K562 (cell line): Measurements from ENCODE around the gene PTCH2. TPM values are rescaled to one million over a fixed set of nuclear protein-coding genes. Genes with fewer than 3 reads are reported as not detected.

Experiments
- GTF2B ChIP-seq: IDR thresholded peaks from 2 replicates; pipeline ENCODE4 v1.6.1; 2011; ENCODE audit not compliant: insufficient read length; ENCODE audit errors: extremely low read depth
- MITF ChIP-seq: IDR thresholded peaks from 2 replicates; pipeline ENCODE4 v1.6.1; 2014; ENCODE audit warnings: antibody characterized with exemption
- NFE2 ChIP-seq: IDR thresholded peaks from 2 replicates; pipeline ENCODE4 v1.6.1; 2014; ENCODE audit warnings: antibody characterized with exemption, low read depth
- PHB ChIP-seq: fragments of 250-450 bp; sonication (Bioruptor Pico); IDR thresholded peaks from 2 replicates; pipeline ENCODE4 v1.5.0; 2021
- POLR2A ChIP-seq: fragments of 450-650 bp; conservative IDR thresholded peaks from 2 replicates; pipeline ENCODE4 v1.6.1; 2016
- POU5F1 ChIP-seq: fragments of 150-350 bp; IDR thresholded peaks from 2 replicates; pipeline ENCODE4 v1.6.1; 2014; ENCODE audit warnings: borderline replicate concordance, low read length, low read depth, mild to moderate bottlenecking; ENCODE audit not compliant: partially characterized antibody
- PRPF4 ChIP-seq: fragments of 200-400 bp; formaldehyde crosslinking; IDR thresholded peaks from one replicate; pipeline ENCODE4 v1.6.1; 2017; ENCODE audit warnings: low read length, low read depth, mild to moderate bottlenecking; ENCODE audit not compliant: insufficient read depth, poor library complexity, severe bottlenecking
- PTTG1 ChIP-seq: fragments of 450-650 bp; IDR thresholded peaks from 2 replicates; pipeline ENCODE4 v1.6.1; 2016; ENCODE audit warnings: low read depth, mild to moderate bottlenecking, missing genetic modification characterization, missing compliant biosample characterization
- SMARCC2 ChIP-seq: fragments of 450-650 bp; IDR thresholded peaks from 2 replicates; pipeline ENCODE4 v1.6.1; 2017; ENCODE audit warnings: antibody characterized with exemption, moderate library complexity, mild to moderate bottlenecking, low read depth
- SNAPC5 ChIP-seq: fragments of 250-450 bp; sonication (Bioruptor Pico); IDR thresholded peaks from 2 replicates; pipeline ENCODE4 v1.8.0; 2021; ENCODE audit warnings: moderate library complexity, mild to moderate bottlenecking, inconsistent platforms
- SRSF9 ChIP-seq: fragments of 200-400 bp; formaldehyde crosslinking; IDR thresholded peaks from 2 replicates; pipeline ENCODE4 v1.6.1; 2017; ENCODE audit warnings: low read depth, low read length, borderline replicate concordance
- ZNF134 ChIP-seq: fragments of 250-450 bp; sonication (Bioruptor Pico); conservative IDR thresholded peaks from 2 replicates; pipeline ENCODE4 v1.4.0; 2020
- ZNF316 ChIP-seq: fragments of 450-650 bp; IDR thresholded peaks from 2 replicates; pipeline ENCODE4 v1.6.1; 2016
- ZNF318 ChIP-seq, 2 experiments: fragments of 450-650 bp; IDR thresholded peaks; 2 replicates each; pipeline ENCODE4 v1.6.1; 2016; ENCODE audit warnings: mild to moderate bottlenecking in 2 of 2, borderline replicate concordance in 1 of 2, low read depth in 1 of 2, moderate library complexity in 1 of 2
- ZNF41 ChIP-seq: fragments of 250-450 bp; sonication (Bioruptor Pico); conservative IDR thresholded peaks from 2 replicates; pipeline ENCODE4 v1.4.0; 2020; ENCODE audit warnings: mild to moderate bottlenecking
- ZNF57 ChIP-seq: fragments of 450-650 bp; formaldehyde crosslinking; IDR thresholded peaks from 2 replicates; pipeline ENCODE4 v1.4.0; 2020; ENCODE audit warnings: mild to moderate bottlenecking, moderate library complexity
- polyA plus RNA-seq, 8 experiments: library from polyadenylated mRNA; depleted of rRNA in 4 of 8; stranded (reverse) in 5 of 8; unstranded in 3 of 8; fragments of >200 nt; fragmentation: Nextera tagmentation in 2 of 8; fragmentation: Illumina TruSeq in 1 of 8; extraction: Ambion mirVana in 2 of 8; extraction: Trizol in 1 of 8; gene quantifications; 2 replicates each; pipeline versions ENCODE4 v1.2.1 to v1.2.3, GENCODE V29; 2011 to 2014; ENCODE audit warnings: inconsistent platforms in 1 of 8, missing spikeins in 1 of 8
- total RNA-seq, 7 experiments: library from RNA; depleted of rRNA in 6 of 7; stranded (reverse); fragments of >200 nt in 6 of 7; fragmentation: Illumina TruSeq in 2 of 7; extraction: Trizol in 2 of 7; gene quantifications; 2 replicates each; pipeline versions ENCODE4 v1.2.1 to v1.2.3, GENCODE V29; 2011 to 2021; ENCODE audit warnings: low replicate concordance in 1 of 7

The PTCH2 gene
- total and polyA plus RNA-seq, 9 of the 15 experiments (the other 6 are each of a cell fraction or from before 2014, with no cell fraction given): 0.15 to 27.3 (median 0.48) TPM; not detected in 1

- TF ChIP-seq ZNF318 (IDR thresholded peaks at IDR 0.05; ENCODE audit: borderline replicate concordance in 1 of 2, low read depth in 1 of 2) (peak in 1 of 2 experiments; percentile 82; a peak in 1 of 4 replicates), NFE2 (no peak), POU5F1 (no peak), ZNF57 (peak; percentile 50; the same call in 1 of the 2 replicates), SRSF9 (no peak), GTF2B (peak; percentile 75), PHB (CRISPR knock-in tag) (0 out of 2 replicates have a peak, but pooled peaks have one; percentile 43), SMARCC2 (peak; percentile 75; the same call in 1 of the 2 replicates), ZNF41 (CRISPR knock-in tag) (peak; percentile 57), MITF (0 out of 2 replicates have a peak, but pooled peaks have one; percentile 39), SNAPC5 (CRISPR knock-in tag) (no peak), ZNF134 (no peak), POLR2A (peak; percentile 100), ZNF316 (peak; percentile 99), PRPF4 (peak; percentile 96), PTTG1 (tag) (no peak)
Observed at GRCh38 chr1:44775078-44775929, 67.7 kb downstream of the PTCH2 start, which contains the start of gene RPS8 (continued).
